GM12865 (cell line): Measurements from ENCODE around the gene ITGA2.
"Not testable (repeated sequence)": the region's sequence is repeated elsewhere in the genome, so short reads cannot be mapped to it uniquely, and the experiment has no call there.

ENCODE experiments used
- DNase-seq: peaks from one replicate; pipeline ENCODE4 v3.0.0; 2010; ENCODE audit warnings: low read depth
- H3K4me3 ChIP-seq: 2 replicates; pipeline ENCODE4 v1.5.1; 2011; ENCODE audit warnings: mild to moderate bottlenecking, low read depth, low read length, control low read depth
- TF ChIP-seq, protein P1 (sequence below): IDR thresholded peaks from 2 replicates; pipeline ENCODE4 v1.5.1; 2011; ENCODE audit warnings: low read length, control low read depth, low read depth, inconsistent platforms; ENCODE audit not compliant: insufficient read depth; ENCODE audit errors: missing control alignments

Gene ITGA2

DNA sequence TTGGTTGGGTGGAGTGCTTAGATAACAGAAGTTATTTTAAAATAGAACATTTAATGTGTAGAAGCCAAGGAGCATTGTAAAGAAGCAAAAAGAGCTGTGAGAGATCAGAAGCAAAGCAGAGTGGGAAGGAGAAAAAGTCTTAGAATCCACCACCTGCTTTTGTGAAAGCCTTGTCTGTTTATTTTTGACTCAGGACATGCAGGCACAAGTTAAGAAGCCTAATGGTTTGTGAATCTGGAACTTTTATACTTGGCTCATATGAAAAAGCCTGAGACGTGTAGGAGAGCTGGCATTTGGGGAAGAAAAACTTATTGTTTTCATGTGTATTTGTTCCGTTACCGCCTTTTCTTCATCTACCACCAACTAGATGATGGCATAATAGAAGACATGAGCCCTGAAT is 38.5 kb upstream of the ITGA2 start:
- TF ChIP-seq, protein P1, sequence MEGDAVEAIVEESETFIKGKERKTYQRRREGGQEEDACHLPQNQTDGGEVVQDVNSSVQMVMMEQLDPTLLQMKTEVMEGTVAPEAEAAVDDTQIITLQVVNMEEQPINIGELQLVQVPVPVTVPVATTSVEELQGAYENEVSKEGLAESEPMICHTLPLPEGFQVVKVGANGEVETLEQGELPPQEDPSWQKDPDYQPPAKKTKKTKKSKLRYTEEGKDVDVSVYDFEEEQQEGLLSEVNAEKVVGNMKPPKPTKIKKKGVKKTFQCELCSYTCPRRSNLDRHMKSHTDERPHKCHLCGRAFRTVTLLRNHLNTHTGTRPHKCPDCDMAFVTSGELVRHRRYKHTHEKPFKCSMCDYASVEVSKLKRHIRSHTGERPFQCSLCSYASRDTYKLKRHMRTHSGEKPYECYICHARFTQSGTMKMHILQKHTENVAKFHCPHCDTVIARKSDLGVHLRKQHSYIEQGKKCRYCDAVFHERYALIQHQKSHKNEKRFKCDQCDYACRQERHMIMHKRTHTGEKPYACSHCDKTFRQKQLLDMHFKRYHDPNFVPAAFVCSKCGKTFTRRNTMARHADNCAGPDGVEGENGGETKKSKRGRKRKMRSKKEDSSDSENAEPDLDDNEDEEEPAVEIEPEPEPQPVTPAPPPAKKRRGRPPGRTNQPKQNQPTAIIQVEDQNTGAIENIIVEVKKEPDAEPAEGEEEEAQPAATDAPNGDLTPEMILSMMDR: no peak
- DNase-seq: no peak
- H3K4me3 ChIP-seq: no peak overlapping the region

DNA sequence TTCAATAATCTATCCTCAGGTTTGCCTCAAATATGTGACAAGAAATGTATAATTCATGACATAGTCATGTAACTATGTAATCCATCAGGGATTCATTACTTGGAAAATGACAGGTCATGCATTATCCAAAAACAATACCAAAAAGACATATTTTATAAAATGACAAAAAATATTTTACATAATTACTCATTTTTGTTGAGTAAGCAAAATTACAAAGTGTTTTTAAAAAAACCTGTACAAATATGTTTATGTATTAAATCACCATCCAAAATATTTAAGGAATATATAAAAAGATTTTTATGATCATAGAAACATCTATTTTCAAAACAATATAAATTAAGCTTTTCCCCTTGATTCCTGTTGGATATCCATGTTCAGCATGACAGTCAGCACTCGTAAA is 36.7 kb upstream of the ITGA2 start:
- DNase-seq: no peak
- no peak overlapping the region for H3K4me3 ChIP-seq
- TF ChIP-seq, protein P1: no peak

DNA sequence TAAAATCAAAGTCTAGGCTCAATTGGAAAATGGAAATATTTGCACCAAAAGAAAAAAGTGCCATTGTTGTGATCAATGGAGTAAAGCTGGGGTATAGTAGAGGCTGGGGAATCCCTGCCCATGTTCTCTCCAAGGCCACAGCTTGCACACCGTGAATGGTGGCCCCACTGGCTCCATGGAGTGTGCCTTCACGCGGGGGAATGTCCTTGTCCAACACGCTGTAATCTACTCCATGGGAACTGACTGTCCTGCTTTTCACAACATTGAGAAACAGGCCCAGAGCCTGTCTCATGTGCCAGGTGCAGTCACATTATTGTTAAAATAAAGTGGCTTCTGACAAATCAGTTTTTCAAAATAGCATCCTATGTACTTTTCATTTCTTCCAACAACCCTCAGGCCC is 33.1 kb upstream of the ITGA2 start:
- TF ChIP-seq, protein P1: no peak
- no peak for DNase-seq
- H3K4me3 ChIP-seq: no peak overlapping the region

DNA sequence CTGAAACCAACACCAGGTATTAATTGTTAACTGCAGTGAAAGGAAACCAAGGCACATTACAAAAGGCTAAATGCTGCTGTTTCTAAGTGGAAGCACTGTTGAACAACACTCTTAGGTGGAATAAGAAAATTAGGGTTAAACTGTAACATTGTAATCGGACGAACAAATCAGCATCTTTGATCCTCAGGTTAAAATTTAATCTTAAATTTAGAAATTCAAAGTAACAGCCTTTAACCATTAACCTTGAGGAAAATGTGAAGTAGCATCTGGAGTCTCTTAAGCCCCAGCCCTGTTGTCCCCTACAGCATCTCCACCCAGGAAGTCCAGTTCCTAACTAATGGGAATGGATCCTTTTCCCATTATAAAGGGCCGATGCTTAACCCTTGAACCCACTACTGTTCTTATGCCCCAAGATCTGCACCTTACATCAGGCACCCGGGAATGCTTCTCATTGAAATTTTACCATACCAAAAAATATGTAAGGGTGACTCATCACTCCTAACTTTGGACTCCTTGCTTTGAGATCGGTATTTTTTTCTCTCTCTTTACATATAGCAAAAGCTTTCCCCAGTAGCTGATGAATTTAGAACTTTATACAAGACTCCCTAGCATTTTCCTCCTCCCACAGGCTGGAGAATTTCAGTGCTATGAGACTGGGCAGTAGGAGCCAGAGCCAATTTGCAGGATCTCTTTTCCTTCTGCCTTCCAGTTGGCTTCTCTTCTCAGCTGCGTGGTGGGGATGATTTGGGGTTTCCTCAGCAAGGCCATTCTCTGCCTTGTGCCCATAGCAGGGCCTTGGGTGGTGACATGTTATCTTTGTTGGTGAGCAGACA is 32.0 kb upstream of the ITGA2 start:
- TF ChIP-seq, protein P1: no peak
- no peak overlapping the region for H3K4me3 ChIP-seq
- DNase-seq: no peak

DNA sequence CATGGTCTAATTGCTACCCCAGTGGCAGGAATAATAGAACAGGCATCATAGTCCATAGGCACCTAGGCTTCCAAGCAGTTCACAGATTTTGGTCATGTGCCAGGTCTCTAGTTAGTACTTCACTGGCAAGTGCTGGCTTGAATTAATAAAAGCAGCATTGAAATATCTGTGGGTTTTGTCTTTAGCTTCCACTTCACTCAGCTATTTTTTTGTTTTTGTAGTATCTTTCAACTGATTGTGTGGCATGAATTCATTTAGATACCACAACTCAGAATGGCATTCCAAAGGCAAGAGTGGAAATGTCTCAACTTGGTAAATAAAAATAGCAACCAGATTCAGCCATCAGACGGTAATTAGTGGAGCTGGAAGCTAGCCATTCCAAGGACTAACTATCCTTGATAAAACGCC is 27.9 kb upstream of the ITGA2 start:
- TF ChIP-seq, protein P1: no peak
- DNase-seq: no peak
- no peak overlapping the region for H3K4me3 ChIP-seq

DNA sequence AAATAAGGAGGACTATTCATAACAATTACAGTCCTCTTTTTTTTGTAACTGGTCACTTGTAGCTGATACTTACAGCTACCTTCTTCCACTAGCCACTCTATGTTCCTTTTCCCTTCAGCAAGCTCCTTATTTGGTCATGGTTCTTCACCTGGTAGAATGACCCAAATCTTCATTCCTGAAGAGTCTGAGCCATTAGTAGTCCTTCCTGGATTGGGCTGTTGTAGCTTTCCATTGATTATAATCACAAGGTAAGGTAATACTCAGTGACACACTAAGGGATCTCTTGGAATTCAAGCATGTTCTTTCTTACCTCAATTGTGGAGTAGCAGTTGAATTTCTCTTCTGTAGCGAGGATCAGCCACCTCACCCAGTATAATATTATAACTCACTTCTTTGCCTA is 25.5 kb upstream of the ITGA2 start:
- DNase-seq: no peak
- H3K4me3 ChIP-seq: no peak overlapping the region
- TF ChIP-seq, protein P1: no peak

DNA sequence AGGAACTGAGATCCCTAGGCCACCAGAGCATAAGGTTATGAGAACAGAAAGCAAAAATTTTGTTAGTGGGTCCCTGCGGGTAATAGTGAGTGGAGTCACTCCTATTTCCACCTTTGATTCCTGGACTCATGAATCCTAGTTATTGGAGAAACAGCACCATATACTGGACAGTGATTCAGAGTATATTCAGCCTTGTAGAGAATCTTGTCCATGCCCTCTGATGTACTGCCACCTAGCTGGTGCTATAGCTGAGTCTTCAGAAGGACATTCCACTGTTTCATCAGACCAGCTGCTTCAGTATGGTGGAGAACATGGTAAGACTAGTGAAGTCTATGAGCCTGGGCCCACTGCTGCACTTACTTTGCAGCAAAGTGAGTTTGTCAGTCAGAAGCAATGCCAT is 25.0 kb upstream of the ITGA2 start:
- DNase-seq: no peak
- TF ChIP-seq, protein P1: no peak
- H3K4me3 ChIP-seq: no peak overlapping the region

DNA sequence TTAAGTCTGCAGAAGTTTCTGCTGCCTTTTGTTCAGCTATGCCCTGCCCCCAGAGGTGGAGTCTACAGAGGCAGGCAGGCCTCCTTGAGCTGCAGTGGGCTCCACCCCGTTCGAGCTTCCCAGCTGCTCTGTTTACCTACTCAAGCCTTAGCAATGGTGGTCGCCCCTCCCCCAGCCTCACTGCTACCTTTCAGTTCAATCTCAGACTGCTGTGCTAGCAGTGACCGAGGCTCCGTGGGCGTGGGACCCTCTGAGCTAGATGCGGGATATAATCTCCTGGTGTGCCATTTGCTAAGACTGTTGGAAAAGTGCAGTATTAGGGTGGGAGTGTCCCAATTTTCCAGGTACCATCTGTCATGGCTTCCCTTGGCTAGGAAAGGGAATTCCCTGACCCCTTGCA is 13.0 kb upstream of the ITGA2 start:
- not testable (repeated sequence) for DNase-seq

More for the DNA sequence above, 13.0 kb upstream of the ITGA2 start:
- H3K4me3 ChIP-seq: not testable (repeated sequence)
